Lower leg skin (tissue), 3 donors: ENCODE results near the gene B4GALNT3.

Experiments used
- CTCF ChIP-seq, 3 donors: fragments of 450-650 bp; IDR thresholded peaks; one replicate each; pipeline ENCODE4 v1.5.1; 2016; ENCODE audit warnings: antibody characterized with exemption in 3 of 3, mild to moderate bottlenecking in 3 of 3, moderate library complexity in 2 of 3
- POLR2A ChIP-seq, 2 donors: fragments of 450-650 bp; IDR thresholded peaks; one replicate each; pipeline ENCODE4 v1.6.1; 2016 to 2017; ENCODE audit warnings: antibody characterized with exemption in 2 of 2, mild to moderate bottlenecking in 1 of 2, moderate library complexity in 1 of 2

- no peak for TF ChIP-seq CTCF (IDR thresholded peaks at IDR 0.05)
- no peak for TF ChIP-seq POLR2A (IDR thresholded peaks at IDR 0.05)
Observed at GRCh38 chr12:533718-534117, 74.0 kb downstream of the B4GALNT3 start.
